ENCODE data around the gene E2F8.
"Not testable (repeated sequence)": the region's sequence is repeated elsewhere in the genome, so short reads cannot be mapped to it uniquely, and the experiment has no call there.

The E2F8 gene, protein sequence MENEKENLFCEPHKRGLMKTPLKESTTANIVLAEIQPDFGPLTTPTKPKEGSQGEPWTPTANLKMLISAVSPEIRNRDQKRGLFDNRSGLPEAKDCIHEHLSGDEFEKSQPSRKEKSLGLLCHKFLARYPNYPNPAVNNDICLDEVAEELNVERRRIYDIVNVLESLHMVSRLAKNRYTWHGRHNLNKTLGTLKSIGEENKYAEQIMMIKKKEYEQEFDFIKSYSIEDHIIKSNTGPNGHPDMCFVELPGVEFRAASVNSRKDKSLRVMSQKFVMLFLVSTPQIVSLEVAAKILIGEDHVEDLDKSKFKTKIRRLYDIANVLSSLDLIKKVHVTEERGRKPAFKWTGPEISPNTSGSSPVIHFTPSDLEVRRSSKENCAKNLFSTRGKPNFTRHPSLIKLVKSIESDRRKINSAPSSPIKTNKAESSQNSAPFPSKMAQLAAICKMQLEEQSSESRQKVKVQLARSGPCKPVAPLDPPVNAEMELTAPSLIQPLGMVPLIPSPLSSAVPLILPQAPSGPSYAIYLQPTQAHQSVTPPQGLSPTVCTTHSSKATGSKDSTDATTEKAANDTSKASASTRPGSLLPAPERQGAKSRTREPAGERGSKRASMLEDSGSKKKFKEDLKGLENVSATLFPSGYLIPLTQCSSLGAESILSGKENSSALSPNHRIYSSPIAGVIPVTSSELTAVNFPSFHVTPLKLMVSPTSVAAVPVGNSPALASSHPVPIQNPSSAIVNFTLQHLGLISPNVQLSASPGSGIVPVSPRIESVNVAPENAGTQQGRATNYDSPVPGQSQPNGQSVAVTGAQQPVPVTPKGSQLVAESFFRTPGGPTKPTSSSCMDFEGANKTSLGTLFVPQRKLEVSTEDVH

GRCh38 chr11:19240420-19241259 lies at the start of gene E2F8:
Gene E2F8, minus strand, starts transcription at chr11:19240945. Its CDS starts 824 bp downstream, at chr11:19240121.
- DNase-seq (ENCODE audit: low spot score), result peak; percentile 99

- DNase-seq (ENCODE audit: low spot score), result no peak
Observed at GRCh38 chr11:19290356-19290755, 49.6 kb upstream of the E2F8 start.

- DNase-seq (ENCODE audit: low spot score), result no peak
Observed at GRCh38 chr11:19288256-19288655, 47.5 kb upstream of the E2F8 start.

DNA sequence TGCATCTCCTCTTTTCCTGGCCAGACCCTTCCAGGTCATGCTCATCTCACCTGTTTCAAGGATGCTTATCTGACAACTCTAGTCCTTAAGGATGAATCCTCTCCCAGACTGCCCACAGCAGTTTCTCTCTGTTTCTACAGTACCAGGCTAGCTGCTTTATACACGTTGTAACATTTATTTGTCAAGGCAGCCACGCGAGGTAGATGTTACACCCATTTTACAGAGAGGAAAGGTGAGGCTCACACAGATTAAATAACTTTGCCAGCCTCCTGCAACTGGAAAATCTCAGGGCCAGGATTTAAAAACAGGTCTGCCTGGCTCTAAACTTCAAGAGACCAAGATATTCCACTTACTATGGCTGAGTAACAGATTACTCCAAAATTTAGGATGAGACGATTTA lies 45.7 kb upstream of the E2F8 start:
- no peak for DNase-seq (ENCODE audit: low spot score)

GRCh38 chr11:19284881-19285280 lies 44.1 kb upstream of the E2F8 start:
- no peak for DNase-seq (ENCODE audit: low spot score)

DNA sequence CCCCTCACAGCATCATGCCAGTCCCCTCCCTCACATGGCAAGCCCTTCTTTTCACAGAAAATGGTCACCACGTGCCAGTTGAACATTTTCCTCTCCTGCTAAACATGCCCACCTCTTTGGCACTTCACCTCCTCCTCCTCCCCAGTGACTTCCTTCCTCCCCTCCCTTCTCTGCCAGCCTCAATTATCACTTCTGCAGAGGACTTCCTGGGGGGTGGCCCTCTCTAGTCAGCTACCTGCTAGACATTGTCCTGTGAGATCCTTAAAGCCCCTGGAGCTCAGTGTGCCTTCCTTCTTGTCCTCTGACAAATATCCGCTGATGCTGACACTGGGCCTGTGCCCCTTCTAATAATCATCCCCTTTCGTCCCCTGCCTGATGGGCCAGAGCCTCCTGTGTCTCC lies 43.2 kb upstream of the E2F8 start:
- no peak for DNase-seq (ENCODE audit: low spot score)

DNA sequence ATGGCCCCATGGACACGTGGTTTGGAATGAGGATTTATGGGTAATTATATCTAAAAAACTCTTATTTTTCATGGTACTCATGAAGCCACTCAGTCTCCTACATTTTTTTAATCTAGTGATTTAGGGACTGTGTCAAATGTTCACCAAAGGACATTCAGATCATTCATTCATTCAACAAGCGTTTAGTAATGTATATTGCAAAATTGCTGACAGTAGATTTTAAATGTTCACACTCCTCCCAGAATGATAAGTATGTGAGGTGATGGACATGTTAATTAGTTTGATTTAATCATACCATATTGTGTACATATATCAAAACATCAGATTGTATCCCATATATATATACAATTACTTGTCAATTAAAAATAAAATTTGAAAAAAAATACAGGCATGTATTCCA lies 40.8 kb upstream of the E2F8 start:
- DNase-seq (ENCODE audit: low spot score), result no peak

DNA sequence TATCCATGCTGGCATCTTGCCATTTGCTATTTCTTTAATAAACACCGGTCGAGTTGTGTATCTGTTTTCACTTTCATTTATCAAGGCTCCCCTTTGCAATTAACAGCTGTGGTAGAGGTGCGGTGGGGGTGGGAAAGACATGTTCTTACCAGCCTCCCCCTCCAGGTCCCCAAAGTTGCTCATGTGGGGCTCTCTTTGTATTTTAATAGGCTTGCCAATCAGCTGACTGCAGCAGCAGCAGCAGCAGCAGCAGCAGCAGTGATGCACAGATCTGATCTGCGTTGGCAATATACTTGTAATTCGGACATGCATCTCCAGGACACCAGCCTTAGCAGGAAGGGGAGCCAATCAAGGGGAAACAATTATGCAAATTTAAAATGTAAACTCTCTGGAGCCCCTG lies 40.3 kb upstream of the E2F8 start:
- no peak for DNase-seq (ENCODE audit: low spot score)

DNA sequence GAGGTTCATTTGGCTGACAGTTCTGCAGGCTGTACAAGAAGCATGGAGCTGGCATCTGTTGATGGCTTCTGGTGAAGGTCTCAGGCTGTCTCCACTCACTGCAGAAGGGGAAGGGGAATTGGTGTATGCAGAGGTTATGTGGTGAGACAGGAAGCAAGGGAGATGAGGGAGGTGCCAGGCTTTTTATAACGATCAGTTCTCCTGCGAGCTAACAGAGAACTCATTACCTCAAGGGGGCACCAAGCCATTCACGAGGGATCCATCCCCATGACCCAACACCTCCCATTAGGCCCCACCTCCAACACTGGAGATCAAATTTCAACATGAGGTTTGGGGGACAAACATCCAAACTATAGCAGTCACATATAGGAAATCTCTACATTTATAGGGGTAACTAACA lies 38.7 kb upstream of the E2F8 start:
- no peak for DNase-seq (ENCODE audit: low spot score)

DNA sequence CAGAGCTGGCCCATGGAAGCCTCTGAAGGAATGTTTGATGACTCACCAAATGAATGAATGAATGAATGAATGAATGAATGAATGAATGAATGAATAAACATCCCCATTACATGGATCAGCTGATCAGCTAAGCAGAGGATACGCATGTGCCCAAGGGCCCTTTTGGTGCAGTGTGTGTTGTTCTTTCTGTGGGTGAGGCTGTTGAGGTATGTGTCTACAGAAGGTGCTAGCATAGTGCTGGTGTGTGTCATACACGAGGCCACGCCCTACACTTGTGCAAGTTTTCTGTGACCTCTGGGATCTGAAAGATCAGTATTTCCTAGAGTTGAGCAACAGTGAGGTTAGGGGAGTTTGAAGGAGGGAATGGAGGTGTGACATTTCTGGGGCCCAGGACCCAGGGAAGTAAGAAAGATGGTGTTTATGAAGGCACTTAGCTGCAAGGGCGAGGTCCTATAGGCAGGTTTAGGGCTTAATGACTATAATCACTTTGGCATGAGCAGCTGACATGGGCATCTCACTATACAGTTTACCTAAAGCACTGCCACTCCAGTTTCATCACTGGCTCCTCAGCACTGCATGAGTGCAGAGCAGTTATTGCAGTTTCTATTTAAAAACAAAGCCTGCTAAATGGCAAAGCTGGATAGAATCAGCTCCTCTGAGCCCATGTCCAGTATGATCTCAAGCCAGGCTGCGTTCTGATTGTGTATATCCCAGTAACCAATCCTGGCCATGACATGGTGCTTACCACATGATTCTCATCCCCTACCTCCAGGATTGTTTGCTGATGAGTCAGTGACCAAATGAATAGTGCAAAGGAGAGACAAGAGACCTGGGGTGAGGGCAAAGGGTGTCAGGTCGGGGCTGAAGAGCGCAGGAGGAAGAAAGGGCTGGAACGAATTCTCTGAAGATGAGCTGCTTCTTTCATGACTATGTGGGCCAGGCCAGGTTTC lies 36.4 kb upstream of the E2F8 start:
- DNase-seq (ENCODE audit: low spot score), result peak; percentile 17

DNA sequence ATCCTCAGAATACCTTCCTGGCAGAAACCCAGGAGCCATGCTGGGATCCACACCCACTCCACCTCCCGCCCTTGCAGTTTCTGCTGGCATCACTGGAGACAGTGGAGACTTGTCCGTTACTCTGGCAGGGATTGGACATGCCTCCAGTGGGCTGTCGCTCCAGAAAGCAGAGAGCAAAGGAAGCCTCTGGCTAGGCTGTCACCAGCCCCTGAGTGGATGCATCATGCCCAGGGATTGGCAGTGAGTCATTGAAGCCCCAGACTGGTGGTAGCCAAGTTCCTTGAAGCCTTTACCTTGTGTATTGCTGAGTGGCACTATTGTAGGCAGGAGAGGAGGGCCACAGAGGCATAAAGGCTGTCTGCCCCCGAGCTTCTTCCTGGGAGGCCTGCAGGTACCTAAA lies 34.8 kb upstream of the E2F8 start:
- DNase-seq (ENCODE audit: low spot score), result no peak

- not testable (repeated sequence) for DNase-seq (ENCODE audit: low spot score)
Observed at GRCh38 chr11:19273219-19273618, 32.5 kb upstream of the E2F8 start.

DNA sequence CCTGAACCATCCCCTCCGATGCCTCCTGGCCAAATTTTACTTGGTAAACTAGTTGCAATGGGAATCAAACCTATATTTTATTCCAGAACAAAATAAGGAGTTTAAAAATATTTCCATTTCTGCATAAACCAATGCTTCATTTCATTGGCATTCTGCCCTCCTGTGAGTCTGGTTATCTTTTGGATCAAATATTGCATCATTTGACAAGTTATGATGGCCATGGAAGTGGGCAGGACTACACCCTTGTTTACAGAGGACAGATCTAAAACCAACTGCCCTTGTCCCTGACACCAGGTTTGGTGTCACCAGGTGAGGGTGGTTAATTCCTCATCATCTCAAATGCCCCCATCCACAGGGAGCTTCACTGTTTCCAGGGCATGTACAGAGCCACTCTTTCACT lies 28.2 kb upstream of the E2F8 start:
- DNase-seq (ENCODE audit: low spot score), result no peak

DNA sequence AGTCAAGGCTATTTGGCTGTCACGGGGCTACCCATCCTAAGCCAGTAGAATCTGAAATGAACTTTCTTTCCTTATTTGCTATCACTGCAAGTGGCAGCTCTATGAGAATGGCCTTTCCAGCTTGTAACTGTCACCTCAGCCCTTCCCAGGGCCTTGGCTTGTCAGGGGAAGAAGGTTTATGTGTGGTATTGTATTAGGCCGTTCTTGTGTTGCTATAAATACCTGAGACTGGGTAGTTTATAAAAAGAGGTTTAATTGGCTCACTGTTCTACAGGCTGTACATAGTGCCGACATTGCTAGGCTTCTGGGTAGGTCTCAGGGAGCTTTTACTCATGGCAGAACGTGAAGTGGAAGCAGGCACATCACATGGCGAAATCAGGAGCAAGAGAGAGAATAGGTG lies 26.8 kb upstream of the E2F8 start:
- DNase-seq (ENCODE audit: low spot score), result no peak

GRCh38 chr11:19263333-19263732 lies 22.6 kb upstream of the E2F8 start:
- DNase-seq (ENCODE audit: low spot score), result no peak

DNA sequence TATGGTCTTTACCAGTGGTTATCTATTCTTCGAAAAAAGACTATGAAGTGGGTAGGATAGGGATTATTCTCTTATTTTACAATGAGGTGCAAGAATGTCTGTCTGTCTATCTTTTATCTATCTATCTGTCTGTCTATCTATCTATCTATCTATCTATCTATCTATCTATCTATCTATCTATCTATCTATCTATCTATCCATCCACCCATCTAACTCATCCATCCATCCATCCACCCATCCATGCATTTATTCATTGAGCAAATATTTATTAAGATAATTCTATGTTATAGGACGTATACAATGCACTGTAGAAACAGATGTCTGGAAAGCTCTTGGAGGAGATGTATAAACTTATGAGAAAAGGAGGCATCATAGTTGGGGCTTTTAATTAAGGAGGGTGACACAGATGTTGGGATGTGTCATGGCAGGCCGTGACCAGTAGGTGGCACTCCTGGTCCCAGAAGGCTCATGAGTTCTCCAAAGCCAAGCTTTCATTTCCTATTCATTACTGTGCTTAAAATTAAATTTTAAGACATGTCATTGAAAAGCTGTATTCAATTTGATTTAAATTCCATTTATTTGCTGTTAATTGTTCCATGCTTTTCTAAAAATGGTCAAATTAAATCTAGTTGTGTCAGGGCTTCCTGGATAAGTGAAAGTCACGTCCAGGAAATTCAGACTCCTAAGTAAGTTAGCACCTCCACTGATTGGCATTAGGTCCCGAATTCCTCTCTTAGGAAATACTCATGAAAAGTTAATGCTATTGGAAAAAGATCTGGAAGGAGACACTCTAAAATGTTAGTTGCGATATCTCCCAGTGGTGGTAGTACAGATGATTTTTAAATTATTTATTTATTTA lies 19.0 kb upstream of the E2F8 start:
- peak; percentile 79 for DNase-seq (ENCODE audit: low spot score)

- DNase-seq (ENCODE audit: low spot score), result no peak
Observed at GRCh38 chr11:19258641-19259230, 18.0 kb upstream of the E2F8 start.

DNA sequence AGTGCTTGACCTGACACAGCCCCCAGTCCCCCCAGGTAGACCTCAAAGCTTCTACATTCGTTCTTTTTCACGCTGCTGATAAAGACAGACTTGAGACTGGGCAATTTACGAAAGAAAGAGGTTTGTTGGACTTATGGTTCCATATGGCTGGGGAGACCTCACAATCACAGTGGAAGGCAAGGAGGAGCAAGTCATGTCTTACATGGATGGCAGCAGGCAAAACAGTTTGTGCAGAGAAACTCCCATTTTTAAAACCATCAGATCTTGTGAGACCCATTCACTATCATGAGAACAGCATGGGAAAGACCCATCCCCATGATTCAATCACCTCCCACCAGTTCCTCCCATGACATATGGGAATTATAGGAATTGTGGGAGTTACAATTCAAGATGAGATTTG lies 13.7 kb upstream of the E2F8 start:
- DNase-seq (ENCODE audit: low spot score), result not testable (repeated sequence)

GRCh38 chr11:19253817-19254216 lies 13.1 kb upstream of the E2F8 start:
- DNase-seq (ENCODE audit: low spot score), result no peak

Data from GM03348 (cell line).